Neuronal stem cell (in vitro differentiated cells): Measurements from ENCODE around the gene KSR2.

ENCODE experiments used
- DNase-seq: peaks from one replicate; pipeline ENCODE4 v3.0.0-alpha.2; 2013; ENCODE audit warnings: low spot score
- H2AFZ ChIP-seq: one replicate; pipeline ENCODE4 v1.6.1; 2013; ENCODE audit warnings: mild to moderate bottlenecking, low read length, inconsistent platforms
- H2AK5ac ChIP-seq: 2 replicates; pipeline ENCODE4 v1.6.1; 2013; ENCODE audit warnings: low read depth, mild to moderate bottlenecking, inconsistent platforms, low read length, moderate library complexity, mixed read lengths
- H2BK120ac ChIP-seq: 2 replicates; pipeline ENCODE4 v1.6.1; 2013; ENCODE audit warnings: low read depth, mild to moderate bottlenecking, inconsistent platforms, low read length, moderate library complexity, mixed read lengths
- H2BK12ac ChIP-seq: one replicate; pipeline ENCODE4 v1.6.1; 2013; ENCODE audit warnings: low read length, inconsistent platforms
- H2BK15ac ChIP-seq: 2 replicates; pipeline ENCODE4 v1.6.1; 2013; ENCODE audit warnings: mild to moderate bottlenecking, low read length, inconsistent platforms, mixed read lengths
- H2BK5ac ChIP-seq: one replicate; pipeline ENCODE4 v1.6.1; 2013; ENCODE audit warnings: inconsistent platforms, mild to moderate bottlenecking, low read length, moderate library complexity
- H3K14ac ChIP-seq: one replicate; pipeline ENCODE4 v1.6.1; 2013; ENCODE audit warnings: low read length, inconsistent platforms
- H3K18ac ChIP-seq: 2 replicates; pipeline ENCODE4 v1.6.1; 2013; ENCODE audit warnings: low read length, inconsistent platforms
- H3K23ac ChIP-seq: 2 replicates; pipeline ENCODE4 v1.6.1; 2013; ENCODE audit warnings: low read depth, mild to moderate bottlenecking, mixed read lengths, low read length, inconsistent platforms; ENCODE audit not compliant: poor library complexity
- H3K27ac ChIP-seq: replicated peaks from 3 replicates; pipeline ENCODE4 v1.5.1; 2013; ENCODE audit warnings: low read length, inconsistent platforms
- H3K27me3 ChIP-seq, 3 experiments: 2 replicates each; pipeline ENCODE4 v1.6.1; 2013; ENCODE audit warnings: low read length in 3 of 3, mild to moderate bottlenecking in 2 of 3, inconsistent platforms in 1 of 3, low read depth in 1 of 3, mixed read lengths in 1 of 3, moderate library complexity in 1 of 3; ENCODE audit not compliant: control insufficient read depth in 3 of 3, insufficient read depth in 3 of 3
- H3K36me3 ChIP-seq, 2 donors: replicated peaks in 1 of 2; 2 replicates each; pipeline ENCODE4 v1.6.1; 2013; ENCODE audit warnings: low read length in 2 of 2; ENCODE audit not compliant: control insufficient read depth in 2 of 2, insufficient read depth in 2 of 2
- H3K4ac ChIP-seq: 2 replicates; pipeline ENCODE4 v1.6.1; 2013; ENCODE audit warnings: inconsistent platforms, mild to moderate bottlenecking, low read length, moderate library complexity
- H3K4me1 ChIP-seq, 2 donors: 1 replicate in 1 of 2; 2 replicates in 1 of 2; pipeline ENCODE4 v1.6.1; 2013; ENCODE audit warnings: low read length in 2 of 2, low read depth in 1 of 2; ENCODE audit not compliant: control insufficient read depth in 2 of 2, insufficient read depth in 1 of 2
- H3K4me2 ChIP-seq: one replicate; pipeline ENCODE4 v1.6.1; 2013; ENCODE audit warnings: mild to moderate bottlenecking, low read length, inconsistent platforms; ENCODE audit not compliant: insufficient read depth, poor library complexity, severe bottlenecking
- H3K4me3 ChIP-seq, 2 donors: 2 replicates each; pipeline ENCODE4 v1.5.1; 2013; ENCODE audit warnings: low read length in 2 of 2, mild to moderate bottlenecking in 2 of 2, inconsistent platforms in 1 of 2, moderate library complexity in 1 of 2
- H3K79me1 ChIP-seq: one replicate; pipeline ENCODE4 v1.6.1; 2013; ENCODE audit warnings: low read depth, mild to moderate bottlenecking, inconsistent platforms, low read length, moderate library complexity
- H3K9ac ChIP-seq: one replicate; pipeline ENCODE4 v1.6.1; 2013; ENCODE audit warnings: mild to moderate bottlenecking, low read depth, low read length, inconsistent platforms; ENCODE audit not compliant: poor library complexity
- H3K9me3 ChIP-seq, 2 donors: replicated peaks in 1 of 2; 2 replicates each; pipeline versions ENCODE3 to v1.6.1; 2013; ENCODE audit warnings: low read length in 2 of 2, mild to moderate bottlenecking in 2 of 2, inconsistent platforms in 1 of 2, low read depth in 1 of 2, mixed read lengths in 1 of 2, moderate library complexity in 1 of 2; ENCODE audit not compliant: control insufficient read depth in 2 of 2, insufficient read depth in 1 of 2
- H4K8ac ChIP-seq: one replicate; pipeline ENCODE4 v1.6.1; 2013; ENCODE audit warnings: low read depth, mild to moderate bottlenecking, inconsistent platforms, low read length, moderate library complexity
- H4K91ac ChIP-seq: one replicate; pipeline ENCODE4 v1.6.1; 2013; ENCODE audit warnings: low read length, low read depth, mild to moderate bottlenecking, inconsistent platforms; ENCODE audit not compliant: poor library complexity
- WGBS, 2 donors: extraction: QIAGEN DNeasy Blood & Tissue Kit; methylation state at CpG; one replicate each; pipeline ENCODE4 v1.1.7; 2013; ENCODE audit warnings: missing lambda C conversion rate in 2 of 2, mixed read lengths in 1 of 2; ENCODE audit not compliant: insufficient read length in 2 of 2, insufficient replicate concordance in 1 of 2; ENCODE audit errors: extremely low coverage in 2 of 2; 5-methylcytosine and 5-hydroxymethylcytosine counted together

Gene KSR2

DNA sequence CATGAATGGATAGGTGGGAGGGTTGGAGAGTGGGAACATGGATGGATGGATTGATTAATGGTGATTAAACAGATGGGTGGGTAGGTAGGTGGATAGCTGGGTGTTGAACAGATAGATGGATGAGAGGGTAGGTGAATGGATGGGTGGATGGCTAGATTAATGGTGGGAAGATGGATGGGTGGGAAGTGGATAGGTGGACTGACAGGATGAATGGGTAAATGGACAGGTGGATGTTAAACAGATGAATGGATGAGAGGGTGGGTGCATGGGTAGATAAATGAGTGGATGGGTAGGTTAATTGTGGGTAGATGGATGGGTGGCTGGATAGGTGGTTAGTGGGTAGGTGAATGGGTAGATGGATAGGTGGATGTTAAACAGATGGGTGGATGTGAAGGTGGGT lies 460.3 kb downstream of the KSR2 start:
- Histone ChIP-seq H4K8ac (no peak overlapping the region), H3K18ac (no peak overlapping the region), H3K23ac (no peak overlapping the region), H2AFZ (no peak overlapping the region), H3K27ac (no peak overlapping the region), H2AK5ac (no peak overlapping the region), H3K4ac (no peak overlapping the region), H3K79me1 (no peaks in the 10 kb centered on the region), H3K4me1 (no peaks in the 10 kb centered on the region), H2BK15ac (no peak overlapping the region), H3K4me3 (no peak overlapping the region), H3K4me2 (no peak overlapping the region), H2BK12ac (no peak overlapping the region), H2BK120ac (no peak overlapping the region), H4K91ac (no peak overlapping the region), H3K27me3 (peaks cover 0 to 4% (median 0%) of the 10 kb centered on the region in 3 experiments), H3K14ac (no peak overlapping the region), H2BK5ac (no peak overlapping the region), H3K36me3 (no peaks in the 10 kb centered on the region), H3K9ac (no peak overlapping the region), H3K9me3 (peaks cover 0 to 2% of the 10 kb centered on the region in 2 donors)
- DNase-seq, result no peak

DNA sequence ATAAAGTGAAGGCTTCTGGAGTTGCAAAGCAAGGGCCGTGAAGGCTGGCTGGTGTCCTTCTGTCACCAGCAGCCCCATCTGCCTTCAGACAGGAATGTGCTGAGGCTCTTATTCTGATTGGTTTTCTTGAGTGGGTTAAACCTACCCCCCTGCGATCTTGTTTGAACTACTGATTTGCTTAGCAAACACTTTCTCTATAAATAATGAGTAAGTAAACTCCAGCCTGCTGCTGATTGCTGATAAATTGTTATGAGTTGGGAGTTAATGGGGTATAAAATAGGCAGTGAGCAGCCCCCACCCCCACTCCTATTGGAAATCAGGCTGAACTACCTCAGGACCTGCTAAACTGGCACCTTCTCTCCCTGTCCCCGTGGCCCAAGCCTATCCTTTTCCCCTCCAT lies 461.2 kb downstream of the KSR2 start:
- H2BK12ac ChIP-seq, result no peak overlapping the region
- H2BK15ac ChIP-seq, result no peak overlapping the region
- no CpG with 5 or more reads among the region's 3 CpGs for WGBS, 2 donors
- no peak overlapping the region for H3K4me2 ChIP-seq
- no peak overlapping the region for H4K91ac ChIP-seq
- no peak overlapping the region for H4K8ac ChIP-seq
- H2BK120ac ChIP-seq, result no peak overlapping the region
- no peak overlapping the region for H3K4me3 ChIP-seq
- no peak overlapping the region for H3K23ac ChIP-seq
- H3K18ac ChIP-seq, result no peak overlapping the region
- no peak overlapping the region for H2BK5ac ChIP-seq
- H3K79me1 ChIP-seq, result no peaks in the 10 kb centered on the region
- H3K9me3 ChIP-seq, result peaks cover 0 to 2% of the 10 kb centered on the region in 2 donors
- no peak overlapping the region for H3K27ac ChIP-seq
- H2AK5ac ChIP-seq, result no peak overlapping the region
- H2AFZ ChIP-seq, result no peak overlapping the region
- H3K4me1 ChIP-seq, result no peaks in the 10 kb centered on the region
- no peaks in the 10 kb centered on the region for H3K36me3 ChIP-seq
- H3K9ac ChIP-seq, result no peak overlapping the region
- H3K27me3 ChIP-seq, result no peaks in the 10 kb centered on the region
- no peak for DNase-seq
- no peak overlapping the region for H3K14ac ChIP-seq
- no peak overlapping the region for H3K4ac ChIP-seq

DNA sequence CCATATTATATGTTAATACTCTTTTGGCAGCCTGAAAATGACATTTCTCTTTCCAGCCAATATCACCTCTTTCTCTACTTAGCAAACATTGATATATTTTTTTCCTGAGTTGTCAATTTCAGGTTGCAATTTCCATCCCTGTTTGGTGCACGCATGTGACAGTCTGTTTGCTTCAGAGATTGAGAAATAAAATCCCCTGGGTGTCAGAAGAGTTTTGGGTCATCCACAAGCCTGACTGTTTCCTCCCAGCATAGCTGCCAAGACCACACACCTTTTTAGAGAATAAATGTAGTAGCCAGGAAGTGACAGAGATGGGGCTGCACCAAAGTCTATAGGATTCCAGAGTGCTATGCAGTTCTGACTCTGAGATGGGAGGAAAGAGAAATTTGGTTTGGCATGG lies 462.5 kb downstream of the KSR2 start:
- no peak overlapping the region for H2BK120ac ChIP-seq
- H3K4ac ChIP-seq, result no peak overlapping the region
- no peak overlapping the region for H4K8ac ChIP-seq
- no peak overlapping the region for H3K4me3 ChIP-seq
- H2AFZ ChIP-seq, result no peak overlapping the region
- no CpG with 5 or more reads among the region's 1 CpG for WGBS, 2 donors
- H3K4me2 ChIP-seq, result no peak overlapping the region
- H3K79me1 ChIP-seq, result no peaks in the 10 kb centered on the region
- no peak for DNase-seq
- no peak overlapping the region for H2BK5ac ChIP-seq
- H3K27me3 ChIP-seq, result no peaks in the 10 kb centered on the region
- H3K36me3 ChIP-seq, result no peaks in the 10 kb centered on the region
- H3K4me1 ChIP-seq, result no peaks in the 10 kb centered on the region
- H4K91ac ChIP-seq, result no peak overlapping the region
- peaks cover 0 to 2% of the 10 kb centered on the region in 2 donors for H3K9me3 ChIP-seq
- H2AK5ac ChIP-seq, result no peak overlapping the region
- H3K27ac ChIP-seq, result no peak overlapping the region
- H3K23ac ChIP-seq, result no peak overlapping the region
- H3K14ac ChIP-seq, result no peak overlapping the region
- no peak overlapping the region for H2BK15ac ChIP-seq
- no peak overlapping the region for H3K18ac ChIP-seq
- no peak overlapping the region for H2BK12ac ChIP-seq
- H3K9ac ChIP-seq, result no peak overlapping the region

DNA sequence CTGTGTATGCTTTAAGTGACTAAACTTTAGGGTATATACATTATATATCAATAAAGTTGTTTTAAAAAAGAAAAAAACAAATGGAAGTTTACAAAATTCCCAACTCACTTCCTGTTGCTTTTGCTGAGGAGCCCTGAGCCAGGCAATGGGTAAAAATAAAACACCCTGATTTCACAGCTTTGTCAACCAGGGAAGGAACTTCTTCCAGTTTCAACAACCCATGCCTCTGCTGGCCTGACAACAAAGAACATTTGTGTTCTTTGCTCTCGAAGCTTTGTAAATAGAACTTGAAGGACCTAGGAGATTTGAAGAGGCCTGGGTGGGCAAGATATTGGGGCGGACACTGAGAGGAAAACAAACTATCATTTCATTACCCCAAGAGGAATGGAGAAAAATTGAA lies 466.2 kb downstream of the KSR2 start:
- no CpG with 5 or more reads among the region's 2 CpGs for WGBS, 2 donors
- H3K4me3 ChIP-seq, result no peak overlapping the region
- H3K9ac ChIP-seq, result no peak overlapping the region
- H3K4ac ChIP-seq, result no peak overlapping the region
- H2AFZ ChIP-seq, result no peak overlapping the region
- H3K27ac ChIP-seq, result no peak overlapping the region
- H3K23ac ChIP-seq, result no peak overlapping the region
- H2BK12ac ChIP-seq, result no peak overlapping the region
- DNase-seq, result no peak
- H3K4me1 ChIP-seq, result peaks cover 0 to 6% of the 10 kb centered on the region in 2 donors
- H3K9me3 ChIP-seq, result peaks cover 0 to 3% of the 10 kb centered on the region in 2 donors
- H3K79me1 ChIP-seq, result no peaks in the 10 kb centered on the region
- H3K14ac ChIP-seq, result no peak overlapping the region
- H2BK15ac ChIP-seq, result no peak overlapping the region
- H4K91ac ChIP-seq, result no peak overlapping the region
- H3K18ac ChIP-seq, result no peak overlapping the region
- H2BK5ac ChIP-seq, result no peak overlapping the region
- H2BK120ac ChIP-seq, result no peak overlapping the region
- H4K8ac ChIP-seq, result no peak overlapping the region
- no peaks in the 10 kb centered on the region for H3K36me3 ChIP-seq
- H3K4me2 ChIP-seq, result no peak overlapping the region
- H3K27me3 ChIP-seq, result no peaks in the 10 kb centered on the region
- H2AK5ac ChIP-seq, result no peak overlapping the region
